DMS114 treated with DMSO at 0.1 percent for 48 hours (cell line): ENCODE results near the gene ITGA5.

Source experiments
- DNase-seq: peaks from one replicate; lab custom pipeline; 2025; ENCODE audit not compliant: unreplicated experiment; lab: John Stamatoyannopoulos, UW

The ITGA5 gene

GRCh38 chr12:54431911-54432814 is 13.1 kb upstream of the ITGA5 start:
- no peak for DNase-seq

- DNase-seq: no peak
Measured at GRCh38 chr12:54430471-54431069, 11.5 kb upstream of the ITGA5 start.

- no peak for DNase-seq
Measured at GRCh38 chr12:54429014-54429471, 10.0 kb upstream of the ITGA5 start.

GRCh38 chr12:54428050-54429013 is 9.3 kb upstream of the ITGA5 start:
- no peak for DNase-seq

- DNase-seq: no peak
Measured at GRCh38 chr12:54427106-54427505, 8.0 kb upstream of the ITGA5 start.

GRCh38 chr12:54426690-54427089 is 7.6 kb upstream of the ITGA5 start:
- no peak for DNase-seq

GRCh38 chr12:54425702-54426101 is 6.6 kb upstream of the ITGA5 start:
- no peak for DNase-seq

GRCh38 chr12:54424224-54424623 is 5.2 kb upstream of the ITGA5 start:
- DNase-seq: no peak

GRCh38 chr12:54423816-54424150 is 4.7 kb upstream of the ITGA5 start:
- DNase-seq: no peak

GRCh38 chr12:54421879-54422250 is 2.8 kb upstream of the ITGA5 start:
- DNase-seq: no peak

GRCh38 chr12:54421175-54421878 is 2.3 kb upstream of the ITGA5 start:
- DNase-seq: no peak

GRCh38 chr12:54420766-54421144 is 1.7 kb upstream of the ITGA5 start:
- no peak for DNase-seq

GRCh38 chr12:54418441-54419087 is 502 bp downstream of the ITGA5 start:
- DNase-seq: no peak

GRCh38 chr12:54417712-54418440 is 1.2 kb downstream of the ITGA5 start:
- no peak for DNase-seq

- DNase-seq: no peak
Measured at GRCh38 chr12:54416687-54417603, 2.1 kb downstream of the ITGA5 start.

- no peak for DNase-seq
Measured at GRCh38 chr12:54415221-54415929, 3.7 kb downstream of the ITGA5 start.

- no peak for DNase-seq
Measured at GRCh38 chr12:54413284-54414190, 5.5 kb downstream of the ITGA5 start.
